Measurements from ENCODE around the gene STK35. TPM values are rescaled to one million over a fixed set of nuclear protein-coding genes. Genes with fewer than 3 reads are reported as not detected.

STK35 gene
- 13.9 and 15.4 TPM in 2 replicates for total RNA-seq

DNA sequence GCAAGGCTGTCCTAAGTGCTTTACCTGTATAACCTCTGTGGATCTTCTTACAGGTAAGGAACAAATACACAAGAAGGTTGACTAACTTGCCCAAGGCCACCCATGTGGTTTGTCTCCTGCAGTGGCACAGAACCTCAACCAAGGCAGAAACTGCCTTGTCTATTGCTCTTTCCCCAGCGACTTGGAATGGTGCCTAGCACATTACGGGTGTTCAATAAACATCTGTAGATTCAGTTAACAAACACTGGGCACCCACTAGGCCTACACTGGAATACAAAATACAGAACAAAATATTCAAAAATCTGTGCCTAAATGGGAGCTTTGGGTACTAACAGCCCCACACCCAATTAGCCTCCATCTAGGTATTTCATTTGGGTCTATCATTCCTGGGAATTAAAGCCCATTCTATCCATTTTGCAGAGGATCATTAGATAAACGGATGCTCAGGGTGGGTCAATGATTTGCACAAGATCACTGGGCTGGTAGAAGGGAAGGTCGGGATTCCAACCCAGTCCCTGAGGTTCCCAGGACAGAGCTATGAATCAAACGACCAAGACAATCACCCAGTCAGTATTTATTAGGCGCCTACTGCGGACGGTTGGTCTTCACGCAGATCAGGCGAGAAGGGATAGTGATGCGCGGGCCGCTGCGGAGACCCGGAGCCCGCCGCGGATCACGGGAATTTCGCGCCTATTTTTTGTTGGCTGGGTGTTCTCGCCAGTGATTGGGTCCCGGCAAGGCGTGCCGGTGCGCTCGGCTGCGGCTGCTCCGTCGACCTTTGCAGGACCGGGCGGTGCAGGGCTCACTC lies at the start of gene STK35:
Gene STK35 (plus strand): TSS at position 771 of the 808 bp plus-strand sequence. CDS start 55 bp downstream, outside the sequence.

Other genes with a start within 250 kb of the STK35 start
- 12.2 and 14.4 TPM in 2 replicates for gene SIRPA, start 206.4 kb upstream of the STK35 start, total RNA-seq
- gene PDYN, start 107.8 kb upstream of the STK35 start, total RNA-seq = not detected in 2 replicates
- gene TGM3, start 194.2 kb downstream of the STK35 start, total RNA-seq = not detected in 2 replicates